ENCODE results near the gene RGS19.

The RGS19 gene

GRCh38 chr20:64071341-64072332, 7.7 kb downstream of the RGS19 start:
- Mint-ChIP-seq H3K4me3 (no peak overlapping the region), H3K4me1 (ENCODE audit: low read depth) (peaks cover 73% of the 10 kb centered on the region), H3K36me3 (ENCODE audit: low read depth) (peaks cover 53% of the 10 kb centered on the region), H3K9me3 (no peaks in the 10 kb centered on the region), H3K27ac (peak overlapping the region; percentile 14), H3K27me3 (peaks cover 17% of the 10 kb centered on the region)
- intact Hi-C loops (cut with micrococcal nuclease) = no loop called here

GRCh38 chr20:64070244-64070993, 8.9 kb downstream of the RGS19 start:
- H3K4me1 Mint-ChIP-seq (ENCODE audit: low read depth) = peaks cover 73% of the 10 kb centered on the region
- no peaks in the 10 kb centered on the region for H3K9me3 Mint-ChIP-seq
- intact Hi-C loops (cut with micrococcal nuclease) = no loop called here
- peak overlapping the region; percentile 14 for H3K27ac Mint-ChIP-seq
- H3K36me3 Mint-ChIP-seq (ENCODE audit: low read depth) = peaks cover 40% of the 10 kb centered on the region
- H3K27me3 Mint-ChIP-seq = peaks cover 24% of the 10 kb centered on the region
- H3K4me3 Mint-ChIP-seq = no peak overlapping the region

- intact Hi-C loops (cut with micrococcal nuclease) = no loop called here
- no peak overlapping the region for H3K27ac Mint-ChIP-seq
- H3K36me3 Mint-ChIP-seq (ENCODE audit: low read depth) = peaks cover 34% of the 10 kb centered on the region
- H3K9me3 Mint-ChIP-seq = no peaks in the 10 kb centered on the region
- H3K4me1 Mint-ChIP-seq (ENCODE audit: low read depth) = peaks cover 73% of the 10 kb centered on the region
- peaks cover 28% of the 10 kb centered on the region for H3K27me3 Mint-ChIP-seq
- no peak overlapping the region for H3K4me3 Mint-ChIP-seq
Measured at GRCh38 chr20:64069614-64070243, 9.6 kb downstream of the RGS19 start.

GRCh38 chr20:64069209-64069613, 10.1 kb downstream of the RGS19 start:
- Mint-ChIP-seq H3K4me3 (no peak overlapping the region), H3K4me1 (ENCODE audit: low read depth) (peaks cover 73% of the 10 kb centered on the region), H3K27me3 (peaks cover 34% of the 10 kb centered on the region), H3K27ac (no peak overlapping the region), H3K36me3 (ENCODE audit: low read depth) (peaks cover 28% of the 10 kb centered on the region), H3K9me3 (no peaks in the 10 kb centered on the region)
- intact Hi-C loops (cut with micrococcal nuclease) = no loop called here

- H3K27me3 Mint-ChIP-seq = peaks cover 38% of the 10 kb centered on the region
- H3K4me3 Mint-ChIP-seq = no peak overlapping the region
- peaks cover 27% of the 10 kb centered on the region for H3K36me3 Mint-ChIP-seq (ENCODE audit: low read depth)
- H3K4me1 Mint-ChIP-seq (ENCODE audit: low read depth) = peaks cover 73% of the 10 kb centered on the region
- H3K9me3 Mint-ChIP-seq = no peaks in the 10 kb centered on the region
- no peak overlapping the region for H3K27ac Mint-ChIP-seq
- intact Hi-C loops (cut with micrococcal nuclease) = no loop called here
Measured at GRCh38 chr20:64068386-64069208, 10.7 kb downstream of the RGS19 start.

- Mint-ChIP-seq H3K27ac (no peak overlapping the region), H3K4me3 (no peak overlapping the region), H3K9me3 (no peaks in the 10 kb centered on the region), H3K27me3 (peaks cover 38% of the 10 kb centered on the region), H3K36me3 (ENCODE audit: low read depth) (peaks cover 26% of the 10 kb centered on the region), H3K4me1 (ENCODE audit: low read depth) (peaks cover 68% of the 10 kb centered on the region)
- intact Hi-C loops (cut with micrococcal nuclease) = no loop called here
Measured at GRCh38 chr20:64067733-64068307, 11.5 kb downstream of the RGS19 start.

GRCh38 chr20:64067005-64067632, 12.2 kb downstream of the RGS19 start:
- peaks cover 70% of the 10 kb centered on the region for H3K4me1 Mint-ChIP-seq (ENCODE audit: low read depth)
- no peaks in the 10 kb centered on the region for H3K9me3 Mint-ChIP-seq
- H3K4me3 Mint-ChIP-seq = no peak overlapping the region
- peaks cover 20% of the 10 kb centered on the region for H3K36me3 Mint-ChIP-seq (ENCODE audit: low read depth)
- peak overlapping the region; percentile 64 for H3K27ac Mint-ChIP-seq
- intact Hi-C loops (cut with micrococcal nuclease) = no loop called here
- peaks cover 38% of the 10 kb centered on the region for H3K27me3 Mint-ChIP-seq

- H3K4me3 Mint-ChIP-seq = no peak overlapping the region
- peaks cover 62% of the 10 kb centered on the region for H3K4me1 Mint-ChIP-seq (ENCODE audit: low read depth)
- peak overlapping the region; percentile 53 for H3K27ac Mint-ChIP-seq
- intact Hi-C loops (cut with micrococcal nuclease) = no loop called here
- peaks cover 13% of the 10 kb centered on the region for H3K36me3 Mint-ChIP-seq (ENCODE audit: low read depth)
- H3K27me3 Mint-ChIP-seq = peaks cover 38% of the 10 kb centered on the region
- H3K9me3 Mint-ChIP-seq = no peaks in the 10 kb centered on the region
Measured at GRCh38 chr20:64065974-64066343, 13.4 kb downstream of the RGS19 start.

- Mint-ChIP-seq H3K36me3 (ENCODE audit: low read depth) (peaks cover 13% of the 10 kb centered on the region), H3K4me1 (ENCODE audit: low read depth) (peaks cover 57% of the 10 kb centered on the region), H3K27ac (peak overlapping the region; percentile 53), H3K27me3 (peaks cover 40% of the 10 kb centered on the region), H3K9me3 (no peaks in the 10 kb centered on the region), H3K4me3 (no peak overlapping the region)
- intact Hi-C loops (cut with micrococcal nuclease) = no loop called here
Measured at GRCh38 chr20:64065062-64065973, 14.0 kb downstream of the RGS19 start.

- H3K9me3 Mint-ChIP-seq = no peaks in the 10 kb centered on the region
- H3K27ac Mint-ChIP-seq = peak overlapping the region; percentile 90
- H3K4me3 Mint-ChIP-seq = peak overlapping the region; percentile 92
- H3K27me3 Mint-ChIP-seq = peaks cover 47% of the 10 kb centered on the region
- H3K36me3 Mint-ChIP-seq (ENCODE audit: low read depth) = peaks cover 13% of the 10 kb centered on the region
- intact Hi-C loops (cut with micrococcal nuclease) = no loop called here
- H3K4me1 Mint-ChIP-seq (ENCODE audit: low read depth) = peaks cover 57% of the 10 kb centered on the region
Measured at GRCh38 chr20:64064145-64064698, 15.1 kb downstream of the RGS19 start.

- H3K27me3 Mint-ChIP-seq = peaks cover 44% of the 10 kb centered on the region
- H3K4me1 Mint-ChIP-seq (ENCODE audit: low read depth) = peaks cover 57% of the 10 kb centered on the region
- peaks cover 13% of the 10 kb centered on the region for H3K36me3 Mint-ChIP-seq (ENCODE audit: low read depth)
- peak overlapping the region; percentile 92 for H3K4me3 Mint-ChIP-seq
- no peaks in the 10 kb centered on the region for H3K9me3 Mint-ChIP-seq
- H3K27ac Mint-ChIP-seq = peak overlapping the region; percentile 90
- intact Hi-C loops (cut with micrococcal nuclease) = loop anchor here (2.0 kb wide), 1 partner anchor 83 kb away; the partner anchor contains the start of gene PRPF6
Measured at GRCh38 chr20:64063389-64064144, 15.8 kb downstream of the RGS19 start.
